ENCODE results near the gene PI4K2B.

DNA sequence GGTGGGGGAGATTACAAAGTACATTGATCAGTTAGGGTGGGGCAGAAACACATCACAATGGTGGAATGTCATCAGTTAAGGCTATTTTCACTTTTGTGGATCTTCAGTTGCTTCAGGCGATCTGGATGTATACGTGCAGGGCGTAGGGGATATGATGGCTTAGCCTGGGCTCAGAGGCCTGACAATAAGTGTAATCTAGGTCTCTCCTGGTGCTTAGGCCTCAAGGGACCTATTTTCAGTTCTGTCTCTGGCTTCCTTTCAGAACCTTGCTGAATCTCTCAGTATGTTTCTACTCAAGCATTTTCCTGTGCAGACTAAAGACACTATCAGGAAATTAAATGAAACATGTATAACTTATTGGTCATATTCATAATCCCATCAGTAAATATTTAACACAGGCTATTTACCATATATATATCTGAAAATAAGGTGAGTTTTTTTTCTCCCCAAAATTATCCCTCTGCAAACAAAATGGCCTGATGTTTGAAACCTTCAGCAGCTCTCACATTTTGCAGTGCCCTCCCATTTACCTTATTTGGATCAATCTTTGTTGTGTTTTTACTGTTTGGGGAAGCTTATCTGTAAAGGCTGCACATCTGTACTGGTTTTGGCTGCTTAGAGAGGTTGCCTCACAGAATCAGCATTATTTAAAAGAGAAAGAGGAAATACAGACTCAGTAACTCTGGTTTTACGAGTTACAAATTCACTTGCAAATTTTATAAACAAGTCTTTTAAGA is 76.4 kb downstream of the PI4K2B start:
- TF ChIP-seq POLR2AphosphoS5 (IDR thresholded peaks at IDR 0.05; ENCODE audit: borderline replicate concordance, low read depth, low read length) (no peak), EZH2 (IDR thresholded peaks at IDR 0.05) (no peak), FOXP2 (optimal IDR thresholded peaks at IDR 0.05; ENCODE audit: control extremely low read depth, extremely low read length, insufficient read depth) (no peak)

All from SK-N-MC (cell line).